Neural cell (in vitro differentiated cells): ENCODE measurements around the gene TLX2.

Experiments used
- CTCF ChIP-seq: fragments of 450-650 bp; IDR thresholded peaks from 2 replicates; pipeline ENCODE4 v1.5.1; 2014; ENCODE audit warnings: antibody characterized with exemption, mild to moderate bottlenecking, moderate library complexity; ENCODE audit not compliant: poor library complexity, severe bottlenecking
- EP300 ChIP-seq: fragments of 450-650 bp; conservative IDR thresholded peaks from 2 replicates; pipeline ENCODE4 v1.6.1; 2014; ENCODE audit warnings: antibody characterized with exemption, mild to moderate bottlenecking, moderate library complexity; ENCODE audit not compliant: poor library complexity, severe bottlenecking
- EZH2 ChIP-seq: fragments of 200-600, 300-800 bp; shearing (Covaris generic), sonication (generic); IDR thresholded peaks from 2 replicates; pipeline ENCODE4 v1.6.1; 2014; ENCODE audit warnings: antibody characterized with exemption, low read length, borderline replicate concordance, mild to moderate bottlenecking; ENCODE audit not compliant: insufficient read depth, poor library complexity, severe bottlenecking
- MXI1 ChIP-seq: fragments of 450-650 bp; conservative IDR thresholded peaks from 2 replicates; pipeline ENCODE4 v1.6.1; 2014; ENCODE audit warnings: antibody characterized with exemption, mild to moderate bottlenecking; ENCODE audit not compliant: poor library complexity, severe bottlenecking
- POLR2AphosphoS5 ChIP-seq: IDR thresholded peaks from 2 replicates; pipeline ENCODE4 v1.6.1; 2012
- RAD21 ChIP-seq: fragments of 450-650 bp; conservative IDR thresholded peaks from 2 replicates; pipeline ENCODE4 v1.6.1; 2014; ENCODE audit warnings: antibody characterized with exemption, mild to moderate bottlenecking, moderate library complexity
- TAF1 ChIP-seq: IDR thresholded peaks from 2 replicates; pipeline ENCODE4 v1.6.1; 2012; ENCODE audit warnings: low read depth
- TF ChIP-seq, protein P1 (sequence below): IDR thresholded peaks from 2 replicates; pipeline ENCODE4 v1.6.1; 2012; ENCODE audit warnings: borderline replicate concordance

- TF ChIP-seq CTCF (no peak), POLR2AphosphoS5 (no peak), RAD21 (no peak), EZH2 (no peak), MXI1 (no peak), TAF1 (no peak), EP300 (no peak)
- TF ChIP-seq, protein P1, sequence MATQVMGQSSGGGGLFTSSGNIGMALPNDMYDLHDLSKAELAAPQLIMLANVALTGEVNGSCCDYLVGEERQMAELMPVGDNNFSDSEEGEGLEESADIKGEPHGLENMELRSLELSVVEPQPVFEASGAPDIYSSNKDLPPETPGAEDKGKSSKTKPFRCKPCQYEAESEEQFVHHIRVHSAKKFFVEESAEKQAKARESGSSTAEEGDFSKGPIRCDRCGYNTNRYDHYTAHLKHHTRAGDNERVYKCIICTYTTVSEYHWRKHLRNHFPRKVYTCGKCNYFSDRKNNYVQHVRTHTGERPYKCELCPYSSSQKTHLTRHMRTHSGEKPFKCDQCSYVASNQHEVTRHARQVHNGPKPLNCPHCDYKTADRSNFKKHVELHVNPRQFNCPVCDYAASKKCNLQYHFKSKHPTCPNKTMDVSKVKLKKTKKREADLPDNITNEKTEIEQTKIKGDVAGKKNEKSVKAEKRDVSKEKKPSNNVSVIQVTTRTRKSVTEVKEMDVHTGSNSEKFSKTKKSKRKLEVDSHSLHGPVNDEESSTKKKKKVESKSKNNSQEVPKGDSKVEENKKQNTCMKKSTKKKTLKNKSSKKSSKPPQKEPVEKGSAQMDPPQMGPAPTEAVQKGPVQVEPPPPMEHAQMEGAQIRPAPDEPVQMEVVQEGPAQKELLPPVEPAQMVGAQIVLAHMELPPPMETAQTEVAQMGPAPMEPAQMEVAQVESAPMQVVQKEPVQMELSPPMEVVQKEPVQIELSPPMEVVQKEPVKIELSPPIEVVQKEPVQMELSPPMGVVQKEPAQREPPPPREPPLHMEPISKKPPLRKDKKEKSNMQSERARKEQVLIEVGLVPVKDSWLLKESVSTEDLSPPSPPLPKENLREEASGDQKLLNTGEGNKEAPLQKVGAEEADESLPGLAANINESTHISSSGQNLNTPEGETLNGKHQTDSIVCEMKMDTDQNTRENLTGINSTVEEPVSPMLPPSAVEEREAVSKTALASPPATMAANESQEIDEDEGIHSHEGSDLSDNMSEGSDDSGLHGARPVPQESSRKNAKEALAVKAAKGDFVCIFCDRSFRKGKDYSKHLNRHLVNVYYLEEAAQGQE: no peak
These were observed 52.5 kb downstream of the TLX2 start for GRCh38 chr2:74566754-74567085.
